Breast epithelium (tissue), 4 donors: Measurements from ENCODE around the gene GDPD4. TPM values are rescaled to one million over a fixed set of nuclear protein-coding genes. Genes with fewer than 3 reads are reported as not detected.

Experiments used
- DNase-seq, 2 donors: peaks; one replicate each; pipeline ENCODE4 v3.0.0-alpha.2; 2019; ENCODE audit warnings: low spot score in 2 of 2
- H3K27ac ChIP-seq, 2 donors: fragments of 200-600 bp; sonication (generic) in 1 of 2; one replicate each; pipeline ENCODE4 v1.5.1; 2016 to 2019; ENCODE audit warnings: mild to moderate bottlenecking in 1 of 2
- H3K27me3 ChIP-seq, 2 donors: fragments of 200-600 bp; sonication (generic) in 1 of 2; one replicate each; pipeline versions ENCODE4 v1.5.1 to v1.6.0; 2017 to 2019; ENCODE audit warnings: control low read depth in 1 of 2, mild to moderate bottlenecking in 1 of 2
- H3K36me3 ChIP-seq: fragments of 200-600 bp; one replicate; pipeline ENCODE4 v1.5.1; 2019
- H3K4me1 ChIP-seq, 2 donors: fragments of 200-600 bp; sonication (generic); one replicate each; pipeline ENCODE4 v1.5.1; 2016 to 2019; ENCODE audit warnings: control low read depth in 1 of 2
- H3K4me3 ChIP-seq, 3 donors: fragments of 200-600 bp; sonication (generic); 1 replicate in 2 of 3; 2 replicates in 1 of 3; pipeline ENCODE4 v1.5.1; 2016 to 2019; ENCODE audit warnings: mild to moderate bottlenecking in 3 of 3, moderate library complexity in 2 of 3
- H3K9me3 ChIP-seq, 2 donors: fragments of 200-600 bp; sonication (generic) in 1 of 2; one replicate each; pipeline ENCODE4 v1.5.1; 2016 to 2019; ENCODE audit warnings: control low read depth in 1 of 2
- CTCF ChIP-seq, 3 donors: fragments of 450-650 bp; IDR thresholded peaks; one replicate each; pipeline ENCODE4 v1.5.1; 2016 to 2017; ENCODE audit warnings: antibody characterized with exemption in 3 of 3, mild to moderate bottlenecking in 3 of 3, moderate library complexity in 3 of 3
- POLR2A ChIP-seq: fragments of 450-650 bp; IDR thresholded peaks from one replicate; pipeline ENCODE4 v1.6.1; 2016; ENCODE audit warnings: antibody characterized with exemption, mild to moderate bottlenecking, moderate library complexity
- POLR2AphosphoS5 ChIP-seq, 3 donors: sonication (generic); formaldehyde crosslinking; IDR thresholded peaks; one replicate each; pipeline ENCODE4 v1.6.1; 2017; ENCODE audit warnings: antibody characterized with exemption in 3 of 3
- intact Hi-C: fragments of 100-400 bp; cut with DNase I; formaldehyde crosslinking; loops from one replicate; pipeline ENCODE4 v1.15.1; 2023; ENCODE audit warnings: low total_unique reads
- total RNA-seq, 3 donors: library from RNA; depleted of rRNA; stranded (reverse); fragments of >200 nt; gene quantifications; one replicate each; pipeline ENCODE4 v1.1.0, GENCODE V29; 2016

GDPD4 gene
- total RNA-seq, 3 donors from 2014 or later = not detected

- TF ChIP-seq POLR2AphosphoS5 (IDR thresholded peaks at IDR 0.05) = no peak
- no peak for TF ChIP-seq POLR2A
- TF ChIP-seq CTCF (IDR thresholded peaks at IDR 0.05) = no peak
- no peaks in the 10 kb centered on the region for H3K4me1 ChIP-seq
- H3K36me3 ChIP-seq = no peaks in the 10 kb centered on the region
- intact Hi-C loops = no loop called here
- DNase-seq = no peak
- no peak overlapping the region for H3K4me3 ChIP-seq
- H3K27ac ChIP-seq = no peak overlapping the region
- H3K9me3 ChIP-seq = no peaks in the 10 kb centered on the region
- H3K27me3 ChIP-seq = no peaks in the 10 kb centered on the region
Observed at GRCh38 chr11:77171254-77171653, 130.2 kb downstream of the GDPD4 start.

- no peak for DNase-seq
- Histone ChIP-seq H3K4me1 (no peaks in the 10 kb centered on the region), H3K9me3 (no peaks in the 10 kb centered on the region), H3K27me3 (no peaks in the 10 kb centered on the region), H3K36me3 (no peaks in the 10 kb centered on the region), H3K27ac (no peak overlapping the region), H3K4me3 (no peak overlapping the region)
- intact Hi-C loops = no loop called here
- TF ChIP-seq CTCF (IDR thresholded peaks at IDR 0.05) (no peak), POLR2A (no peak), POLR2AphosphoS5 (IDR thresholded peaks at IDR 0.05) (no peak)
Observed at GRCh38 chr11:77170107-77170506, 131.4 kb downstream of the GDPD4 start.

- TF ChIP-seq CTCF (IDR thresholded peaks at IDR 0.05) = no peak
- TF ChIP-seq POLR2AphosphoS5 (IDR thresholded peaks at IDR 0.05) = no peak
- TF ChIP-seq POLR2A = no peak
Observed at GRCh38 chr11:77167791-77168190, 133.7 kb downstream of the GDPD4 start.

GRCh38 chr11:77167111-77167626 lies 134.3 kb downstream of the GDPD4 start:
- Histone ChIP-seq H3K4me3 (no peak overlapping the region), H3K4me1 (no peaks in the 10 kb centered on the region), H3K27ac (no peak overlapping the region), H3K36me3 (no peaks in the 10 kb centered on the region), H3K27me3 (no peaks in the 10 kb centered on the region), H3K9me3 (no peaks in the 10 kb centered on the region)
- intact Hi-C loops = no loop called here
- TF ChIP-seq POLR2AphosphoS5 (IDR thresholded peaks at IDR 0.05) (no peak), CTCF (IDR thresholded peaks at IDR 0.05) (no peak), POLR2A (no peak)
- no peak for DNase-seq

More at GRCh38 chr11:77167791-77168190, 133.7 kb downstream of the GDPD4 start:
- H3K27ac ChIP-seq = no peak overlapping the region
- no peaks in the 10 kb centered on the region for H3K27me3 ChIP-seq
- no peak for DNase-seq
- no peak overlapping the region for H3K4me3 ChIP-seq
- no peaks in the 10 kb centered on the region for H3K9me3 ChIP-seq
- no peaks in the 10 kb centered on the region for H3K4me1 ChIP-seq
- H3K36me3 ChIP-seq = no peaks in the 10 kb centered on the region
- intact Hi-C loops = no loop called here

Other genes starting within 250 kb of the GDPD4 start
- 1 to 10 TPM; 2.8 to 6.1 (median 3.6) TPM for gene CAPN5, start 234.7 kb downstream of the GDPD4 start, total RNA-seq
- gene OMP, start 198.8 kb downstream of the GDPD4 start, total RNA-seq = not detected
- 10 to 100 TPM in 1 of 3 donors, 1 to 10 TPM in 2; 4.3 to 23.5 (median 4.5) TPM for gene MYO7A, start 173.4 kb downstream of the GDPD4 start, total RNA-seq
- gene PAK1, start 172.4 kb upstream of the GDPD4 start, total RNA-seq = 10 to 100 TPM; 23.2 to 59.6 (median 42.6) TPM